Measurements from ENCODE around the gene CTNNA2.

DNA sequence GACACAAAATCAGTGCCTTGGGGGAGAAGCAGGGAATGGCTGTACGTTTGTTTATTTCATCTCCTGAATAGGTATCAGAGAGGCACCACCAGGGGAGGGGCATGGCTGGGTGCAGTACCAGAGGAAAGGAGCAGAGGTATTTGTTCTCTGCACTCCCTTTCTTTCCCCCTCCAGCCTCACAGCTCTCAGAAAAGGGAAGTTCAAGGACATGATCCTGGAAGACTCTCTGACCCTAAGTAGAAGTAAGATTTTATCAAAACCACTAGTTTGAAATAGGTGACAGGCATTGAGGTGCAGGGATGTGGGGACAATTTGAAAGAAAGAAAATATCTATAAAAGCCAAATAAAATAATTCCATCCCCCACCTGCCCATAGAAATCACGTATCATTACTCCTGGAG is 655.2 kb downstream of the CTNNA2 start:
- TF ChIP-seq, protein P1, sequence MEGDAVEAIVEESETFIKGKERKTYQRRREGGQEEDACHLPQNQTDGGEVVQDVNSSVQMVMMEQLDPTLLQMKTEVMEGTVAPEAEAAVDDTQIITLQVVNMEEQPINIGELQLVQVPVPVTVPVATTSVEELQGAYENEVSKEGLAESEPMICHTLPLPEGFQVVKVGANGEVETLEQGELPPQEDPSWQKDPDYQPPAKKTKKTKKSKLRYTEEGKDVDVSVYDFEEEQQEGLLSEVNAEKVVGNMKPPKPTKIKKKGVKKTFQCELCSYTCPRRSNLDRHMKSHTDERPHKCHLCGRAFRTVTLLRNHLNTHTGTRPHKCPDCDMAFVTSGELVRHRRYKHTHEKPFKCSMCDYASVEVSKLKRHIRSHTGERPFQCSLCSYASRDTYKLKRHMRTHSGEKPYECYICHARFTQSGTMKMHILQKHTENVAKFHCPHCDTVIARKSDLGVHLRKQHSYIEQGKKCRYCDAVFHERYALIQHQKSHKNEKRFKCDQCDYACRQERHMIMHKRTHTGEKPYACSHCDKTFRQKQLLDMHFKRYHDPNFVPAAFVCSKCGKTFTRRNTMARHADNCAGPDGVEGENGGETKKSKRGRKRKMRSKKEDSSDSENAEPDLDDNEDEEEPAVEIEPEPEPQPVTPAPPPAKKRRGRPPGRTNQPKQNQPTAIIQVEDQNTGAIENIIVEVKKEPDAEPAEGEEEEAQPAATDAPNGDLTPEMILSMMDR (IDR thresholded peaks at IDR 0.05; ENCODE audit: low read depth, low read length), result no peak
- no peak for TF ChIP-seq EZH2phosphoT487 (IDR thresholded peaks at IDR 0.05; ENCODE audit: low read depth)

Measured in OCI-LY3 (cell line).